ENCODE results near the gene VGLL3. TPM values are rescaled to one million over a fixed set of nuclear protein-coding genes. Genes with fewer than 3 reads are reported as not detected.
"Not testable (repeated sequence)": the region's sequence is repeated elsewhere in the genome, so short reads cannot be mapped to it uniquely, and the experiment has no call there.

VGLL3 gene
- total and polyA plus RNA-seq, 7 experiments from 2014 or later = 0.03 to 0.07 TPM; not detected in 5

DNA sequence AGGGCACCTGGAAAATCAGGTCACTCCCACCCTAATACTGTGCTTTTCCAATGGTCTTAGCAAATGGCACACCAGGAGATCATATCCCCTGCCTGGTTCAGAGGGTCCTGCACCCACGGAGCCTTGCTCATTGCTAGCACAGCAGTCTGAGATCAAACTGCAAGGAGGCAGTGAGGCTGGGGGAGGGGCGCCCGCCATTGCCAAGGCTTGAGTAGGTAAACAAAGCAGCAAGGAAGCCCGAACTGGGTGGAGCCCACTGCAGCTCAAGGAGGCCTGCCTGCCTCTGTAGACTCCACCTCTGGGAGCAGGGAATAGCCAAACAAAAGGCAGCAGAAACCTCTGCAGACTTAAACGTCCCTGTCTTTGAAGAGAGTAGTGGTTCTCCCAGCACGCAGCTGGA, 26.4 kb upstream of the VGLL3 start:
- H3K9me3 ChIP-seq (ENCODE audit: control insufficient read depth in 2 of 3, low read length in 3 of 3); H3K27ac ChIP-seq (ENCODE audit: low read depth, low read length); DNase-seq; H3K27me3 ChIP-seq (ENCODE audit: control insufficient read depth in 2 of 2, insufficient read depth in 2 of 2, low read length in 2 of 2); H3K4me3 Mint-ChIP-seq; H3K4me3 ChIP-seq (ENCODE audit: low read length); CTCF ChIA-PET; H3K27ac Mint-ChIP-seq; POLR2A ChIA-PET; H3K36me3 ChIP-seq (ENCODE audit: control insufficient read depth in 2 of 3, insufficient read depth in 3 of 3, low read length in 3 of 3); H3K4me1 ChIP-seq (ENCODE audit: control insufficient read depth in 2 of 2, insufficient read depth in 2 of 2, low read length in 2 of 2); ATAC-seq; H3K27me3 Mint-ChIP-seq; H3K4me1 Mint-ChIP-seq; intact Hi-C loops (cut with micrococcal nuclease); H3K36me3 Mint-ChIP-seq: not testable (repeated sequence)
- H3K9me3 Mint-ChIP-seq = peaks cover 6 to 34% (median 11%) of the 10 kb centered on the region in 11 donors

DNA sequence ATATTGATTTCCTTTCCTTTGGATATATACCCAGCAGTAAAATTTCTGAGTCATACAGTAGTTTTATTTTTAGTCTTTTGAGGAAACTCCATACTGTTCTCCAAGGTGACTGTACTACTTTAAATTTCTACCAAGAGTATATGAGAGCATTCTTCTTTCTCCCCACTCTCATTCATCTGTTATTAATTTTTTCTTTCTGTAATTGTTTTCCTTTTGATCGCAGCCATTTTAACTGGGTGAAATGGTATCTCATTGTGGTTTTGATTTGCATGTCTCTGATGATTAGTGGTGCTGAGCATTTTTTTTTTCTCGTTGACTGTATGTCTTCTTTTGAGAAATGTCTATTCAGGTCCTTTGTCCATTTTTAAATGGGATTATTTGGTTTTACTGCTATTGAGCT, 18.3 kb upstream of the VGLL3 start:
- no peak overlapping the region for H3K4me3 ChIP-seq (ENCODE audit: low read length)
- ChIA-PET CTCF (no interaction called here), POLR2A (no interaction called here)
- Mint-ChIP-seq H3K27ac (no peak overlapping the region), H3K36me3 (no peaks in the 10 kb centered on the region), H3K9me3 (peaks cover 0 to 24% (median 3%) of the 10 kb centered on the region in 11 donors), H3K4me3 (no peak overlapping the region), H3K4me1 (no peaks in the 10 kb centered on the region), H3K27me3 (no peaks in the 10 kb centered on the region)
- H3K4me1 ChIP-seq (ENCODE audit: control insufficient read depth in 2 of 2, insufficient read depth in 2 of 2, low read length in 2 of 2) = no peaks in the 10 kb centered on the region
- intact Hi-C loops (cut with micrococcal nuclease) = no loop called here
- no peak for DNase-seq
- ATAC-seq = no peak
- no peaks in the 10 kb centered on the region for H3K36me3 ChIP-seq (ENCODE audit: control insufficient read depth in 2 of 3, insufficient read depth in 3 of 3, low read length in 3 of 3)
- no peak overlapping the region for H3K27ac ChIP-seq (ENCODE audit: low read depth, low read length)
- H3K27me3 ChIP-seq (ENCODE audit: control insufficient read depth in 2 of 2, insufficient read depth in 2 of 2, low read length in 2 of 2) = no peaks in the 10 kb centered on the region
- no peaks in the 10 kb centered on the region for H3K9me3 ChIP-seq (ENCODE audit: control insufficient read depth in 2 of 3, low read length in 3 of 3)

DNA sequence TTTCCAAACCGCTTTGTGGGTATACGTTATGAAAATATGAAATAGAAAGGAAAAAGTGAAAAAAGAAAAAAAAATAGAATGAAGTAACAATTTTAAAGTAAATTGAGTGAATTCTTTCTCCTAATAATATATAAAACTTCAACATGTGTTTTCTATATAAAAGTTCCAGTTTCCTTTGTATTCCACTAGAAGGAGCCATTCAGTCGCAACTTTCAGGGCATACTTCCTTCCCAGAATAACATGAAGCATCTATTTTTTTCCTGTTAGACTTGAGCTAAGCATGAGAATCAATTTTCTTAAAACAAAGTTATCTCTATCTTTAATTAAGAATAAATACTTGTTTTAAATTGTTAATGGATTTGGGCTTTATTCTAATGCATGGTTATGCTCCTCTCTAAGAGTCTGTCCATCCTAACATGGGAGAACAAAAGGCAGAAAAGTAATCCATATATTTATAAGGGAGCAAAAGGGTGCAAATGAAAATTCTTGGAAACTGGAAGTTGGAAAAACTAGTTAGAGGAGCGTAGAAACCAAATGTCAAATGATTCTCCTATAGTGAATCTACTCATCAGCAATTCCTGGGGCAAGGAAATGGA, 16.0 kb upstream of the VGLL3 start:
- Histone ChIP-seq H3K9me3 (ENCODE audit: control insufficient read depth in 2 of 3, low read length in 3 of 3) (no peaks in the 10 kb centered on the region), H3K27ac (ENCODE audit: low read depth, low read length) (no peak overlapping the region), H3K4me1 (ENCODE audit: control insufficient read depth in 2 of 2, insufficient read depth in 2 of 2, low read length in 2 of 2) (no peaks in the 10 kb centered on the region), H3K4me3 (ENCODE audit: low read length) (no peak overlapping the region), H3K27me3 (ENCODE audit: control insufficient read depth in 2 of 2, insufficient read depth in 2 of 2, low read length in 2 of 2) (no peaks in the 10 kb centered on the region), H3K36me3 (ENCODE audit: control insufficient read depth in 2 of 3, insufficient read depth in 3 of 3, low read length in 3 of 3) (no peaks in the 10 kb centered on the region)
- H3K4me1 Mint-ChIP-seq = no peaks in the 10 kb centered on the region
- no peaks in the 10 kb centered on the region for H3K36me3 Mint-ChIP-seq
- intact Hi-C loops (cut with micrococcal nuclease) = no loop called here
- H3K27me3 Mint-ChIP-seq = no peaks in the 10 kb centered on the region
- CTCF ChIA-PET = no interaction called here
- ATAC-seq (no peak), DNase-seq (no peak)
- peaks cover 0 to 24% (median 3%) of the 10 kb centered on the region in 11 donors for H3K9me3 Mint-ChIP-seq
- no peak overlapping the region for H3K27ac Mint-ChIP-seq
- no peak overlapping the region for H3K4me3 Mint-ChIP-seq
- POLR2A ChIA-PET = no interaction called here

- POLR2A ChIA-PET = no interaction called here
- Mint-ChIP-seq H3K9me3 (peaks cover 0 to 16% (median 2%) of the 10 kb centered on the region in 11 donors), H3K4me1 (no peaks in the 10 kb centered on the region), H3K27me3 (no peaks in the 10 kb centered on the region), H3K4me3 (no peak overlapping the region), H3K27ac (no peak overlapping the region), H3K36me3 (no peaks in the 10 kb centered on the region)
- CTCF ChIA-PET = no interaction called here
- Histone ChIP-seq H3K27ac (ENCODE audit: low read depth, low read length) (no peak overlapping the region), H3K36me3 (ENCODE audit: control insufficient read depth in 2 of 3, insufficient read depth in 3 of 3, low read length in 3 of 3) (no peaks in the 10 kb centered on the region), H3K9me3 (ENCODE audit: control insufficient read depth in 2 of 3, low read length in 3 of 3) (no peaks in the 10 kb centered on the region), H3K4me3 (ENCODE audit: low read length) (no peak overlapping the region), H3K27me3 (ENCODE audit: control insufficient read depth in 2 of 2, insufficient read depth in 2 of 2, low read length in 2 of 2) (no peaks in the 10 kb centered on the region), H3K4me1 (ENCODE audit: control insufficient read depth in 2 of 2, insufficient read depth in 2 of 2, low read length in 2 of 2) (no peaks in the 10 kb centered on the region)
- ATAC-seq = no peak
- intact Hi-C loops (cut with micrococcal nuclease) = no loop called here
- no peak for DNase-seq
These were observed 13.9 kb upstream of the VGLL3 start for GRCh38 chr3:87004883-87005282.

DNA sequence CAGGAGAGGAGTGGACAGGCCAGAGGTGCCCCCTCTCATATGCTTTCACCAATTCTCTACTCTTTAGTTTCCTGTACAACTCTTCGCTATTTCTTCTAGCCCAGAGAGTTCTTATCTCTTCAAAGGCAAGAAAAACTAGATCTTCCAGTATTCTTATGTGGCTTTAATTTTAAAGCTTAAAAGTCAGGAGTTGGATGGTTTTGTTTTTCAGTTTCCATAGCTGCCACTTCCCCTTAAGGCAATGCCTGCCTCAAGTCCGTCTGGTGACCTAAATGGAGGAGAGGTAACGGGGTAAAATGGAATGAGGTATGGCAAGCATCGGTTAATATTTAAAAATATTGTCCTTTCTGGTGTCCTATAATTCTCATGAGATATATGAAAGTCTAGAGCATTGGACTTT, 11.4 kb upstream of the VGLL3 start:
- CTCF ChIA-PET = no interaction called here

GRCh38 chr3:87001473-87002098, 10.6 kb upstream of the VGLL3 start:
- no peaks in the 10 kb centered on the region for H3K4me1 Mint-ChIP-seq
- ChIA-PET POLR2A (no interaction called here), CTCF (no interaction called here)
- H3K4me3 Mint-ChIP-seq = no peak overlapping the region
- Histone ChIP-seq H3K4me1 (ENCODE audit: control insufficient read depth in 2 of 2, insufficient read depth in 2 of 2, low read length in 2 of 2) (no peaks in the 10 kb centered on the region), H3K27ac (ENCODE audit: low read depth, low read length) (no peak overlapping the region), H3K4me3 (ENCODE audit: low read length) (no peak overlapping the region), H3K9me3 (ENCODE audit: control insufficient read depth in 2 of 3, low read length in 3 of 3) (no peaks in the 10 kb centered on the region), H3K27me3 (ENCODE audit: control insufficient read depth in 2 of 2, insufficient read depth in 2 of 2, low read length in 2 of 2) (no peaks in the 10 kb centered on the region), H3K36me3 (ENCODE audit: control insufficient read depth in 2 of 3, insufficient read depth in 3 of 3, low read length in 3 of 3) (no peaks in the 10 kb centered on the region)
- no peak for ATAC-seq
- peaks cover 0 to 7% (median 0%) of the 10 kb centered on the region in 11 donors for H3K9me3 Mint-ChIP-seq
- H3K36me3 Mint-ChIP-seq = no peaks in the 10 kb centered on the region
- DNase-seq = no peak
- intact Hi-C loops (cut with micrococcal nuclease) = no loop called here
- H3K27ac Mint-ChIP-seq = no peak overlapping the region
- H3K27me3 Mint-ChIP-seq = no peaks in the 10 kb centered on the region

More for the DNA sequence above, 11.4 kb upstream of the VGLL3 start:
- DNase-seq = no peak
- H3K9me3 ChIP-seq (ENCODE audit: control insufficient read depth in 2 of 3, low read length in 3 of 3) = no peaks in the 10 kb centered on the region
- POLR2A ChIA-PET = no interaction called here
- no peaks in the 10 kb centered on the region for H3K4me1 ChIP-seq (ENCODE audit: control insufficient read depth in 2 of 2, insufficient read depth in 2 of 2, low read length in 2 of 2)
- no peaks in the 10 kb centered on the region for H3K27me3 ChIP-seq (ENCODE audit: control insufficient read depth in 2 of 2, insufficient read depth in 2 of 2, low read length in 2 of 2)
- Mint-ChIP-seq H3K27ac (no peak overlapping the region), H3K36me3 (no peaks in the 10 kb centered on the region), H3K4me3 (no peak overlapping the region), H3K9me3 (peaks cover 0 to 7% (median 0%) of the 10 kb centered on the region in 11 donors), H3K4me1 (no peaks in the 10 kb centered on the region), H3K27me3 (no peaks in the 10 kb centered on the region)
- no peak overlapping the region for H3K4me3 ChIP-seq (ENCODE audit: low read length)
- intact Hi-C loops (cut with micrococcal nuclease) = no loop called here
- H3K36me3 ChIP-seq (ENCODE audit: control insufficient read depth in 2 of 3, insufficient read depth in 3 of 3, low read length in 3 of 3) = no peaks in the 10 kb centered on the region
- no peak overlapping the region for H3K27ac ChIP-seq (ENCODE audit: low read depth, low read length)
- ATAC-seq = no peak

DNA sequence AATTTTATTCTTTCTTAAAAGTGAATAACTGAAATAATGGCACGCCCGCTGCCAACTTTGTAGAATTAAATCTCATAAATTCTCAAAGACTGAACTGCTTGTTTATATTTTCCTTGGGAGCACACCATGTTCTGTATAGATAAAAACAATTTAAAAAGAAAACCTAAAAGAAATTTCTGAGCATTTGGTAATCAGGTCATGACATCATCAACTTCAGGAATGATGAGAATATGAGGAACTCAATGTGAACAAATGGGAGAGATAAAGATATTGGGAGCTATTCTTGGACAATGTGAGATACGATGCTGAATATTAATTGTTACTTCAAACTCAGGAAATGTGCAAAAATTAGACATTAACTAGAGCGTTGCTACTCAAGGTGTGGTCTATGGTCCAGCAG, 10.0 kb upstream of the VGLL3 start:
- CTCF ChIA-PET = no interaction called here
- Histone ChIP-seq H3K27ac (ENCODE audit: low read depth, low read length) (no peak overlapping the region), H3K27me3 (ENCODE audit: control insufficient read depth in 2 of 2, insufficient read depth in 2 of 2, low read length in 2 of 2) (no peaks in the 10 kb centered on the region), H3K4me3 (ENCODE audit: low read length) (no peak overlapping the region), H3K36me3 (ENCODE audit: control insufficient read depth in 2 of 3, insufficient read depth in 3 of 3, low read length in 3 of 3) (no peaks in the 10 kb centered on the region), H3K9me3 (ENCODE audit: control insufficient read depth in 2 of 3, low read length in 3 of 3) (no peaks in the 10 kb centered on the region), H3K4me1 (ENCODE audit: control insufficient read depth in 2 of 2, insufficient read depth in 2 of 2, low read length in 2 of 2) (no peaks in the 10 kb centered on the region)
- DNase-seq (no peak), ATAC-seq (no peak)
- H3K4me3 Mint-ChIP-seq = no peak overlapping the region
- H3K27me3 Mint-ChIP-seq = no peaks in the 10 kb centered on the region
- POLR2A ChIA-PET = no interaction called here
- no peak overlapping the region for H3K27ac Mint-ChIP-seq
- no peaks in the 10 kb centered on the region for H3K36me3 Mint-ChIP-seq
- H3K4me1 Mint-ChIP-seq = no peaks in the 10 kb centered on the region
- intact Hi-C loops (cut with micrococcal nuclease) = no loop called here
- peaks cover 0 to 4% (median 0%) of the 10 kb centered on the region in 11 donors for H3K9me3 Mint-ChIP-seq
